Thoracic aorta (tissue), 2 donors: Measurements from ENCODE around the gene SCGB1C1. TPM values are rescaled to one million over a fixed set of nuclear protein-coding genes. Genes with fewer than 3 reads are reported as not detected.

ENCODE experiments used
- ATAC-seq: fragments of 150-250 bp; one replicate; pipeline ENCODE4 v1.8.0; 2017; ENCODE audit warnings: low read depth; ENCODE audit not compliant: insufficient number of reproducible peaks, low FRiP score
- DNase-seq: peaks from one replicate; pipeline ENCODE4 v3.0.0-alpha.2; 2020; ENCODE audit warnings: low spot score
- H3K27ac ChIP-seq, 2 donors: fragments of 200-600 bp; sonication (generic); 1 replicate in 1 of 2; 2 replicates in 1 of 2; pipeline ENCODE4 v1.5.1; 2016; ENCODE audit warnings: mild to moderate bottlenecking in 2 of 2, moderate library complexity in 2 of 2
- H3K27me3 ChIP-seq: fragments of 200-600 bp; sonication (generic); replicated peaks from 2 replicates; pipeline ENCODE4 v1.6.0; 2016; ENCODE audit warnings: mild to moderate bottlenecking; ENCODE audit not compliant: insufficient read depth
- H3K36me3 ChIP-seq: fragments of 200-600 bp; sonication (generic); one replicate; pipeline ENCODE4 v1.5.1; 2016
- H3K4me1 ChIP-seq, 2 donors: fragments of 200-600 bp; sonication (generic); 1 replicate in 1 of 2; 2 replicates in 1 of 2; pipeline versions ENCODE4 v1.5.1 to v1.6.0; 2016; ENCODE audit warnings: low read depth in 2 of 2, mild to moderate bottlenecking in 1 of 2; ENCODE audit not compliant: control insufficient read depth in 1 of 2
- H3K4me3 ChIP-seq: fragments of 200-600 bp; sonication (generic); 2 replicates; pipeline ENCODE4 v1.5.1; 2016; ENCODE audit warnings: mild to moderate bottlenecking
- H3K9me3 ChIP-seq: fragments of 200-600 bp; sonication (generic); 2 replicates; pipeline ENCODE4 v1.5.1; 2016
- CTCF ChIP-seq: fragments of 200-600 bp; sonication (generic); IDR thresholded peaks from one replicate; pipeline ENCODE4 v1.5.1; 2019; ENCODE audit warnings: antibody characterized with exemption
- total RNA-seq, 2 donors: library from RNA; depleted of rRNA; stranded (reverse); fragments of >200 nt; gene quantifications; one replicate each; pipeline versions ENCODE4 v1.1.0 to v1.2.3, GENCODE V29; 2016

SCGB1C1 gene
- total RNA-seq, 2 donors from 2014 or later = not detected

DNA sequence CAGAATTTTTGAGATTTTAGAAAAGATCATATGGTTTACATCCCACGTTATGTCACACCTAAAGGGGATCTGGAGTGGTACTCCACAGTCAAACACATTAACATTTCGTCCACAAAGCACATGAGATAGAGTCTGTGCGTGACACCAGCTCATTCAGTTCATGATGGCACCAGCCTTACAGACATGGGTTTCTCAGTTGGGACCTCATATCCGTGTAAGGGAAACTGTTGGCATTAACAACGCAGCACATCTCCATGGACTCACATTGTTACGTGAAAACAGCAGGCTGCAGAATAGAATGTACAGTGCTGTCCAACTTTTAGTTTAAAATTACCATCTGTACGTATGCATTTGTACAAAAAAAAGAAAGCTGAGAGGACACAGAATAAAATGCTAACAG is 28.7 kb downstream of the SCGB1C1 start:
- DNase-seq (no peak), ATAC-seq (no peak)
- no peaks in the 10 kb centered on the region for H3K9me3 ChIP-seq
- no peaks in the 10 kb centered on the region for H3K27me3 ChIP-seq
- H3K4me3 ChIP-seq = no peak overlapping the region
- H3K27ac ChIP-seq = no peak overlapping the region
- TF ChIP-seq CTCF = no peak
- no peaks in the 10 kb centered on the region for H3K4me1 ChIP-seq
- H3K36me3 ChIP-seq = peaks cover 7% of the 10 kb centered on the region

GRCh38 chr11:221998-222789 is 29.3 kb downstream of the SCGB1C1 start:
- no peak for TF ChIP-seq CTCF
- no peak for ATAC-seq
- H3K4me1 ChIP-seq = no peaks in the 10 kb centered on the region
- no peak overlapping the region for H3K27ac ChIP-seq
- no peak overlapping the region for H3K4me3 ChIP-seq
- H3K9me3 ChIP-seq = no peaks in the 10 kb centered on the region
- peaks cover 7% of the 10 kb centered on the region for H3K36me3 ChIP-seq
- no peaks in the 10 kb centered on the region for H3K27me3 ChIP-seq
- no peak for DNase-seq

- H3K9me3 ChIP-seq = no peaks in the 10 kb centered on the region
- DNase-seq (no peak), ATAC-seq (no peak)
- H3K27ac ChIP-seq = no peak overlapping the region
- H3K4me1 ChIP-seq = no peaks in the 10 kb centered on the region
- TF ChIP-seq CTCF = no peak
- peaks cover 4% of the 10 kb centered on the region for H3K36me3 ChIP-seq
- no peak overlapping the region for H3K4me3 ChIP-seq
- no peaks in the 10 kb centered on the region for H3K27me3 ChIP-seq
Observed at GRCh38 chr11:223026-223789, 30.3 kb downstream of the SCGB1C1 start.

- DNase-seq (no peak), ATAC-seq (no peak)
- H3K9me3 ChIP-seq = no peaks in the 10 kb centered on the region
- no peak overlapping the region for H3K4me3 ChIP-seq
- H3K36me3 ChIP-seq = no peaks in the 10 kb centered on the region
- H3K27me3 ChIP-seq = no peaks in the 10 kb centered on the region
- no peak overlapping the region for H3K27ac ChIP-seq
- no peaks in the 10 kb centered on the region for H3K4me1 ChIP-seq
- TF ChIP-seq CTCF = no peak
Observed at GRCh38 chr11:223884-224283, 31.0 kb downstream of the SCGB1C1 start.

DNA sequence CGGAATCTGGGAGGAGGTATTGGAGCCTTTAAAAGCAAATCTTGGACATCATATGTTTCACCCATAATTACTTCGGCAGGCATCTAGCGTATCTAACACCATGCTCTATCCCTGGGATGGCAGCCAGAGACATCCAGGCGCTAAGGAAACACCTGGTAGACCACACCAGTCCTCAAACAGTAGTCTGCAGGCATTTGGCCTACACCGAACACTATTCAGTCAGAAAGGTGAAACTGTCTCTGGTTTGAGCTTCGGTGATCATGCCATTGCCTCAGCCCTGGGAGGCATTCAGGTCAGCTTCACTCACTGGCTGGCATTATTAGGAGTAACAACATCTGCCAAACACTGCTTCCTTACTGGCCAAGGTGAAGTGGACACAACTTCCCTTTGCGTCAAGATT is 31.5 kb downstream of the SCGB1C1 start:
- DNase-seq = no peak
- no peak for TF ChIP-seq CTCF
- no peaks in the 10 kb centered on the region for H3K36me3 ChIP-seq
- H3K4me1 ChIP-seq = no peaks in the 10 kb centered on the region
- no peak for ATAC-seq
- no peak overlapping the region for H3K27ac ChIP-seq
- H3K4me3 ChIP-seq = no peak overlapping the region
- no peaks in the 10 kb centered on the region for H3K9me3 ChIP-seq
- H3K27me3 ChIP-seq = no peaks in the 10 kb centered on the region
